Hepatocyte (in vitro differentiated cells): ENCODE results near the gene GMIP. TPM values are rescaled to one million over a fixed set of nuclear protein-coding genes. Genes with fewer than 3 reads are reported as not detected.

ENCODE experiments used
- DNase-seq: peaks from one replicate; pipeline ENCODE4 v3.0.0-alpha.2; 2016; ENCODE audit warnings: low spot score
- H2AFZ ChIP-seq: fragments of 200-600 bp; sonication (generic); 2 replicates; pipeline ENCODE4 v1.6.0; 2016; ENCODE audit warnings: antibody characterized with exemption, mild to moderate bottlenecking
- H3K27ac ChIP-seq: fragments of 200-600 bp; sonication (generic); 2 replicates; pipeline ENCODE4 v1.5.1; 2016; ENCODE audit warnings: mild to moderate bottlenecking
- H3K27me3 ChIP-seq: fragments of 200-600 bp; sonication (generic); 2 replicates; pipeline ENCODE4 v1.6.1; 2016
- H3K36me3 ChIP-seq: fragments of 200-600 bp; sonication (generic); replicated peaks from 2 replicates; pipeline ENCODE4 v1.5.1; 2016; ENCODE audit warnings: low read depth; ENCODE audit not compliant: insufficient read depth
- H3K4me1 ChIP-seq: fragments of 200-600 bp; sonication (generic); 2 replicates; pipeline ENCODE4 v1.5.1; 2016; ENCODE audit warnings: mild to moderate bottlenecking, moderate library complexity; ENCODE audit not compliant: insufficient read depth
- H3K4me2 ChIP-seq: fragments of 200-600 bp; sonication (generic); 2 replicates; pipeline ENCODE4 v1.6.0; 2016
- H3K4me3 ChIP-seq: fragments of 200-600 bp; sonication (generic); 2 replicates; pipeline ENCODE4 v1.5.1; 2016; ENCODE audit warnings: mild to moderate bottlenecking
- H3K79me2 ChIP-seq: fragments of 200-600 bp; sonication (generic); 2 replicates; pipeline ENCODE4 v1.6.0; 2017; ENCODE audit warnings: mild to moderate bottlenecking
- H3K9me2 ChIP-seq: fragments of 200-600 bp; sonication (generic); replicated peaks from 2 replicates; pipeline ENCODE4 v1.6.0; 2017; ENCODE audit warnings: mild to moderate bottlenecking; ENCODE audit not compliant: insufficient read depth
- H3K9me3 ChIP-seq: fragments of 200-600 bp; sonication (generic); 2 replicates; pipeline ENCODE4 v1.5.1; 2016; ENCODE audit warnings: low read depth, mild to moderate bottlenecking
- H4K20me1 ChIP-seq: fragments of 200-600 bp; sonication (generic); 2 replicates; pipeline ENCODE4 v1.6.0; 2016; ENCODE audit warnings: mild to moderate bottlenecking; ENCODE audit not compliant: insufficient read depth, poor library complexity, severe bottlenecking
- CTCF ChIP-seq: fragments of 200-600 bp; sonication (generic); IDR thresholded peaks from 2 replicates; pipeline ENCODE4 v1.5.1; 2016; ENCODE audit warnings: antibody characterized with exemption, mild to moderate bottlenecking; ENCODE audit not compliant: poor library complexity
- EZH2 ChIP-seq: fragments of 200-600 bp; sonication (generic); IDR thresholded peaks from 2 replicates; pipeline ENCODE4 v1.6.1; 2016; ENCODE audit warnings: antibody characterized with exemption, mild to moderate bottlenecking, borderline replicate concordance
- EZH2phosphoT487 ChIP-seq: fragments of 200-600 bp; sonication (generic); IDR thresholded peaks from one replicate; pipeline ENCODE4 v1.6.1; 2018; ENCODE audit warnings: antibody characterized with exemption, mild to moderate bottlenecking, low read depth, moderate library complexity; ENCODE audit not compliant: unreplicated experiment, severe bottlenecking
- WGBS: methylation state at CpG from one replicate; pipeline ENCODE4 v1.1.6; 2016; ENCODE audit warnings: low lambda C conversion rate; ENCODE audit errors: missing lambda C conversion rate; 5-methylcytosine and 5-hydroxymethylcytosine counted together
- polyA plus RNA-seq: library from polyadenylated mRNA; unstranded; fragments of >200 nt; fragmentation: Nextera tagmentation; extraction: Ambion mirVana; gene quantifications from 2 replicates; pipeline ENCODE4 v1.2.1, GENCODE V29; 2016
- total RNA-seq: library from RNA; depleted of rRNA; stranded (reverse); fragments of >200 nt; gene quantifications from 2 replicates; pipeline ENCODE4 v1.2.3, GENCODE V29; 2014

Gene GMIP
- total and polyA plus RNA-seq, 2 experiments from 2014 or later, result 5.6 to 13.0 TPM

- 96% methylated on average over 22 of the region's 29 CpGs for WGBS
Measured at GRCh38 chr19:19647037-19647835, 3.8 kb upstream of the GMIP start.

GRCh38 chr19:19645233-19645870 lies 1.9 kb upstream of the GMIP start:
- Histone ChIP-seq H3K27ac (no peak overlapping the region), H3K36me3 (no peaks in the 10 kb centered on the region), H3K27me3 (no peaks in the 10 kb centered on the region), H4K20me1 (no peaks in the 10 kb centered on the region), H3K9me3 (no peaks in the 10 kb centered on the region), H3K4me1 (peaks cover 4% of the 10 kb centered on the region), H3K4me3 (no peak overlapping the region), H3K9me2 (no peaks in the 10 kb centered on the region), H3K4me2 (no peak overlapping the region), H2AFZ (no peak overlapping the region), H3K79me2 (no peaks in the 10 kb centered on the region)
- TF ChIP-seq EZH2phosphoT487, result no peak
- TF ChIP-seq EZH2, result no peak
- TF ChIP-seq CTCF, result no peak
- no peak for DNase-seq
- WGBS, result 93% methylated on average over 12 of the region's 17 CpGs

More at GRCh38 chr19:19647037-19647835, 3.8 kb upstream of the GMIP start:
- Histone ChIP-seq H4K20me1 (no peaks in the 10 kb centered on the region), H3K4me3 (no peak overlapping the region), H3K9me2 (no peaks in the 10 kb centered on the region), H2AFZ (no peak overlapping the region), H3K79me2 (no peaks in the 10 kb centered on the region), H3K4me1 (peaks cover 4% of the 10 kb centered on the region), H3K36me3 (no peaks in the 10 kb centered on the region), H3K9me3 (no peaks in the 10 kb centered on the region), H3K4me2 (no peak overlapping the region), H3K27me3 (no peaks in the 10 kb centered on the region), H3K27ac (no peak overlapping the region)
- TF ChIP-seq CTCF, result no peak
- no peak for TF ChIP-seq EZH2phosphoT487
- no peak for TF ChIP-seq EZH2
- DNase-seq, result no peak

GRCh38 chr19:19644054-19644388 lies 564 bp upstream of the GMIP start:
- peak overlapping the region; percentile 96 for H3K27ac ChIP-seq
- H3K4me1 ChIP-seq, result peaks cover 4% of the 10 kb centered on the region
- H4K20me1 ChIP-seq, result no peaks in the 10 kb centered on the region
- no peak overlapping the region for H2AFZ ChIP-seq
- no peaks in the 10 kb centered on the region for H3K9me3 ChIP-seq
- H3K4me3 ChIP-seq, result no peak overlapping the region
- TF ChIP-seq EZH2phosphoT487 (no peak), EZH2 (no peak), CTCF (no peak)
- H3K79me2 ChIP-seq, result no peaks in the 10 kb centered on the region
- WGBS, result 40% methylated on average over 5 of the region's 5 CpGs
- no peaks in the 10 kb centered on the region for H3K36me3 ChIP-seq
- H3K27me3 ChIP-seq, result no peaks in the 10 kb centered on the region
- no peak for DNase-seq
- H3K9me2 ChIP-seq, result no peaks in the 10 kb centered on the region
- peak overlapping the region; percentile 100 for H3K4me2 ChIP-seq
